ENCODE data around the gene PIK3C2G.
"Not testable (repeated sequence)": the region's sequence is repeated elsewhere in the genome, so short reads cannot be mapped to it uniquely, and the experiment has no call there.

DNA sequence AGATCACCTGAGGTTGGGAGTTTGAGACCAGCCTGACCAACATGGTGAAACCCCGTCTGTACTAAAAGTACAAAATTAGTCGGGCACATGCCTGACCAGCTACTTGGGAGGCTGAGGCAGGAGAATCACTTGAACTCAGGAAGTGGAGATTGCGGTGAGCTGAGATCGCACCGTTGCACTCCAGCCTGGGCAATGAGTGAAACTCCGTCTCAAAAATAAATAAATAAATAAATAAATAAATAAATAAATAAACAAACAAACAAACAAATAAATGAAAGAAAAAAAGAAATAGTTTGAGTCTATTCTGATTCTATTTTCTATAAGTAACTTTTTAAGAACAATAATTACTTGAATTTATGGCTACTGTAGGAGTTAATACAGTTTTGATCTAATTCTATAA lies 6.3 kb upstream of the PIK3C2G start:
- TF ChIP-seq BHLHE40 (IDR thresholded peaks at IDR 0.05; ENCODE audit: borderline replicate concordance); HDGF (IDR thresholded peaks at IDR 0.05; ENCODE audit: borderline replicate concordance); ZNF384 (IDR thresholded peaks at IDR 0.05); FOXM1 (IDR thresholded peaks at IDR 0.05; ENCODE audit: borderline replicate concordance); NFRKB (IDR thresholded peaks at IDR 0.05); FOXK2 (IDR thresholded peaks at IDR 0.05); LEF1 (IDR thresholded peaks at IDR 0.05; ENCODE audit: borderline replicate concordance); SP1 (IDR thresholded peaks at IDR 0.05): not testable (repeated sequence)

All from HEK293T (cell line).